Activated CD4-positive, CD25-positive, alpha-beta regulatory T cell treated with anti-CD3 and anti-CD28 coated beads, Interleukin-2, amount 50 U/mL, for 72 hours (primary cell): Measurements from ENCODE around the gene GGTA1.
"Not testable (repeated sequence)": the region's sequence is repeated elsewhere in the genome, so short reads cannot be mapped to it uniquely, and the experiment has no call there.

Source experiments
- DNase-seq: peaks from one replicate; pipeline ENCODE4 v3.0.0; 2021

Gene GGTA1

DNA sequence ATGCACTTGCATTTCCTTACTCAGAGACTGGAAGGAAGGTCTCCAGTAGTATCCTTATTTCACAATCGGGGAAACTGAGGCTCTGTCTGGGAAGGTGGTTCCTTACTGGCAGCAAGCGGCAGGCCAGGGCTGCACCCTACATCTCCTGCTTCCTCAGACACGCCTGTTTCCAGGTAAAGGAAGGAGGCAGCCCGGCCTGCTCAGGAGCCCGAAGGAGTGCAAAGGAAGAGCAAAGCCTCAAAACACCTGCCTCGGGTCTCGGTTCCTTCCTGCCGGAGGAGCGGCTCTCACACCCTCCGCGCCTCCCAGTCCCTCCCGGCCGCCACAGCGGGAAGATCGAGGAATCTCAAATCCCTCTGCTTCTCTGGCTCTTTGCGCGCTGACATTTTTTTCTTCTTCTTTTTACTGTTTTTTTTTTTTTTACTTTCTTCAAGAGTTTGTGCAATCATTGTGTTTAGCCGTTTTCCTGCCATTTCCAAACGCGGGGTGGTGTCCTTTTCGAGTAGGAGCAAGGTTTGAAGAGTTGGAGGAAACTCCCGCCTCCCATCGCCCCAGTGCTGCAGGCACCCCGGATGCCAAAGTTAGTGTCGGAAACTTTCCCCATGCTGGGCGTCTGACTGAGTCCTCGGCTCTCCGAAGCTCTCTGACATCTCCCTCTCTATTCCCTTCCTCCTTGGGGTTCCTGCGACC, 1.0 kb downstream of the GGTA1 start:
- DNase-seq: no peak

DNA sequence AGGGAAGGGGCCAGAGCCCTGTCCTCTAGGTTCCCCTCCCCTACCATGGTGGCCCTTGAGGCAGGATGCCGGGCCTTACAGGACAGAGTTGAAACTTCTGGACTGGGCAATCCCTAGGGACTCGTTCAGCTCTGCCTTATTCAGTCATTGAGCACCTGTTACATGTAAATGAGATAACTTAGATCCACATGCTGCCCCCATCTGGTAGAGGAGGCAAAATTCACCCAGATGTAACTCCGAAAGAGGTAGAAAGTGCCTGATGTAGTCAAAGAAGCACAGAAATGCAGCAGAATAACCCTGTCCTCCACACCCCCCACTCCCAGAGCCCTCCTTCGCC, 1.5 kb downstream of the GGTA1 start:
- no peak for DNase-seq

DNA sequence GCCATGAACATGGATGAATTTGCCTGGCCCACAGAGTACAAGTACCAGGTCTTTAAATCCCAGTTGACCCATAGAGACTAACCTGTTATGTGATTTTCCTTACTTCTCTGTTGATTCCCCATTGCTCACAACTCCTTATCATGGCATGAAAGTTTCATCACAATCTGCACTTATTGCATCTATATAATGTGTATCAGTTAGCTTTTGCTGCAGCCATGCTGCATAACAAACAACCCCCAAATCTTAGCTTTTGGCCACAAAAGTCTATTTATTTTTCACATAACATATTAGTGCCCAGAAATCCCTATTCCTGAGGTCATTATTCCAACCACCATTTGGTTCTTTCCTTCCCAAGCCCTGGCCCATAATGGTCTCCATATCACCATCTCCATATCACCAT, 3.7 kb downstream of the GGTA1 start:
- DNase-seq: no peak

DNA sequence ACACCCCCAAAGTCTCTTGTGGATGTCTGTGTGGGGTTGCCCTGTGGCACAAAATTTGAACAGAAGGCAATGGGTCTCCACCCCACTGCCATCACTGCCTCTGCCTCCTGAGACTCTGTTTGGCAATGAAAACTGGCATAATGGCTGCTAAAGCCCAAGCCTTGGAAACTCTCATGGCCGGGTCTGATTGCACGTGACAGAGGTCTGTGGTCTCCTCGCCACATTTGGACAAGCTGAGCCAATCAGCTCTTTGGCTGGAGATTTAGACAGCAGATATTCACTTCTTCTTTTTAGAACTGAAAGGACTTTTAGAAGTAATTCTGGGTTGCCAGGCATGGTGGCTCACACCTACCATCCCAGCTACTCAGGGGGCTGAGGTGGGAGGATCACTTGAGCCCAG, 5.5 kb downstream of the GGTA1 start:
- DNase-seq: no peak

DNA sequence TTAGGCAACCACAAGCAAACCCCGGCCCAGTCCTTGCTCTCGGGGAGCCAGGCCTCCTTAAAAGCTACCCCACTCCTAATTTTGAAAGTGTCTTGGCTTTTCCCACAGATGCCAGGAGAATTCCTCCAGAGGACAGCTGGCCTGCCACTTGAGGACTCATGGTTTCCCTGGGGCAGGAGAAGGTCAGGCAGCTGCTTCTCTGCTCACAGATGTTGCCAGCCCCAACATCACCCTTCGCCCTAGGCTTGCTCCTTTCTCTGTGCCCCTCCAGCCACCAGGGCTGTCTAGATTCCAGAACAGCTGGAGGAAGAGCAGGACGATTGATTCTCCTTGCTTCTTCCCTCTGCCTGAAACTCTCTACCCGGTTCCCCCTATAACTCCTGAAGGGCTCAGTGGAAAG, 8.5 kb downstream of the GGTA1 start:
- no peak for DNase-seq

DNA sequence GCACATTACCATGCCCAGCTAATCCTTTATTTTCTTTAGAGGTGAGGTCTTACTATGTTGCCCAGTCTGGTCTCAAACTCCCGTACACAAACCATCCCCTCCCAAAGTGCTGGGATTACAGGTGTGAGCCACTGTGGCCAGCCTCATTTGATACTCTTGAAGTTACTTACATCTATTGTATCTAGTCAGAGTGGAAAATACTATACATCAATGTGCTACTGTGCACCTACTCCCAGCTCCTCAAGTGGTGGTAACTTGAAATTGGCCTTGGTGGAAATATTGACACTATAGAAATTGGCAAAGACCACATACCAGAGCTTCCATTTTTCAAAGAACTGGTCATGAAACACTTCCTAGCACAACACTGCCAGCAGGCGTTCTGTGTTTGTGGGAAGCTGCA, 10.3 kb downstream of the GGTA1 start:
- DNase-seq: no peak

DNA sequence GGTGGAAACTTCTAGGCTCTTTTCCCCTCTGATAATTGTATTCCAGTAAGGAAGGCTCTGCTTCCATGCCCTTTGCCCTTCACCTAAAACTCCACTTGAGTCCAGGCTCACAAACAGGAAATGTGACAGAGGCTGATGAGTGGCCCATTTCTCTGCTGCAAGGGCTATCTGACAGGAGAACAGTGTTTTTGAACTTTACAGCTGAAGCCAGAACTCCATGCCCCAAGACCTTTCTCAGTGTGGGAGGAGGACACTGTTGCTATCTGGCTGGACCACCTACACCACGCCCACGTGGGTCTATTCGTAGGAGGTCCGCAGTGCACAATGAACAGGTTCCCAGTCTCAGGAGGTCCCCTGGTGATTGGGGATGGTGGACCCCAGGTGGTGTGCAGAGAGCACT, 13.6 kb downstream of the GGTA1 start:
- no peak for DNase-seq

DNA sequence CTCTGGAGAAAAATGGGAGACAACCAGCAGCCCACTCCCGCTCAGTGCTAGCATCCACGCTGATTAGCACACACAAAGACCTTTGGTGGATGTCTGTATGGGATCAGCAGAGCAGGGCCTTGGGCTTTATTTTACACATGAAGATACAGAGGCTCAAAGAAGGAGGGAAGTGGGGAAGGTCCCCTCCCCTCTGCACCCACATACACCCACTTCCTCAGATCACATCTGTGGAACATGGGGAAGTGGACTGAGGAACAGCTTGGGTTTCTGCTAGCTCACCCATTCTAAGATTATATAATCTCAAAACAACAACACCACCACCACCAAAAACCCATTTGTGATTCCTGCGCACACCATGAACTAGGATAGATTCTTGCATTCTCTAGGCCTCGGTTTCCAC, 14.0 kb downstream of the GGTA1 start:
- DNase-seq: no peak

DNA sequence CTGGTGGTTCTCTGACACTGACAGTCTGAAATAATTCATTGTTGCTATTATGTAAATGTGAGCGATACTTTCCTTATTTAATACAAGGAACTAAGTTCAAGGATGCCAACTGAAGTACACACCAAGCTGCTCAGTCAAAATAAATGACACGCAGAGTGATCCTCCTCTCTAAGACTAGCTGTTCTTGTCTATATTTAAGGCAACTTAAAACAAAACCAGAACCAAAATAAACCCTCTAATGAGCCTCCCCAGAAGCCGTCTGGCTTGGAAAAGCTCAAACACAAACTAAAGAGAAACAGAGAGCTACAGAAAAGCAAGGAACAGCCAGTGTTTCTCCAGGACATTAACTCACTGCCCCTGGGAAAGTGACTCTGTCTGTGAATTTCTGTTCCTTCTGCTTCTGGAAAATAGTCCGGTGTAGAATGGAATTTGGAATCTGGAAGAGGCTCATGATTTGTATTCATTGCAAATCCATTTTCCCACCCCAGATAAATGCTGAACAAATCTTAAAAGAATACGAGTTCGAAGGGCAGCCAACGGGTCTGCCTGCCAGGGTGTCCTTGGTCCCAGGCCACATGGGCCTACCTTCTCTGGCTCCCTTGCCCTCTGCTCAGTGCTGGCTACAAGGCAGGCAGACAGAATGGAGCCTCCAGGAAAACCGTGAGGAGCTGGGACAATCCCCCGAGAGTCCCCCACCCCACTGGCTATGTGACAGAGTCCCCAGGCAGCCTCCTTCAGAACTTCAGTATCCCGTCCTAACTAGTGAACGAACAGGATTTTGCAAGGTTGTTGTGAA, 14.8 kb downstream of the GGTA1 start:
- no peak for DNase-seq

DNA sequence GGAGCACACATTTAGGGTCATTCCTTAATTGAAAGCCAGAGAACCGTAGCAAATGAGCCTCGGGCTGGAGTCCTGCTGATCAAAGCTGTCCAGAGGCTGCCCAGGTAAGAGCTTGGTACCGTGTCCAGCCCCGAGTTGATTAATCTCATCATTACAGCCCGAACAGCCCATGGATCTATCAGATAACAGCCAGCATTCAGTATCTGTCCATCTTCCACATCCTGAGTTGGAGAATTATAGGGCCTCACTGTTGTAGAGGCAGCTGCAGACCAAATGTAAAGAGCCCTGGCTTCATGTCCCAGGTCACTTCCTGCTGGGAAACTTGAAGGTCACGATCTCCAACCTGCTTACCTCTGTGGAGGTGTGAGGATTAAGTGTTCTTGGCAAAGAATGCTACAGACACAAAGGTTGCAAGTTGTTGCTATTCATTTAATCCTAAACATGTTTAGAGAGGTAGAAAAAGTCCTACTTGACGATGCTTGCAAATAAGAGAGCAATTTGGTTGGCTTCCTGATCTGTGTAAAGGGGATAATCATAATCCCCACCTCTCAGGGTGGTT, 16.1 kb downstream of the GGTA1 start:
- DNase-seq: no peak

DNA sequence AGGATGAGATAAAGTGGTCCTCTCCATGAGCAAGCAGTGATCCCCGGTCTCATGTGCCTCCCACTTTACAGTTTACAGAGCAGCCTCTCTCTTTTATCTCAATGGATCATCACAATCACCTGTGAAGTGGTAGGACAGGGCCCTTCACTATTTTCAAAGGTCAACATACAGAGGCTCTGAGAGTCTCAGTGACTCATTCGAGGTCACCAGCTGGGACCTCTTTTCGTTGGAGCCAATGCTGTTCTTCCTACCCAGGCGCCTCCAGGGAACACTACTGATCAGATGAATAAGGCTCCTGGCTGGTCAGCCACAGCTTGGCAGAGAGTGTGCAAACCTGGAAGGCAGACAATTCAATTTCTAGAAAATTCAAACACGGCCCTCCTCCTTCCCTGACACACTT, 16.6 kb downstream of the GGTA1 start:
- DNase-seq: no peak

DNA sequence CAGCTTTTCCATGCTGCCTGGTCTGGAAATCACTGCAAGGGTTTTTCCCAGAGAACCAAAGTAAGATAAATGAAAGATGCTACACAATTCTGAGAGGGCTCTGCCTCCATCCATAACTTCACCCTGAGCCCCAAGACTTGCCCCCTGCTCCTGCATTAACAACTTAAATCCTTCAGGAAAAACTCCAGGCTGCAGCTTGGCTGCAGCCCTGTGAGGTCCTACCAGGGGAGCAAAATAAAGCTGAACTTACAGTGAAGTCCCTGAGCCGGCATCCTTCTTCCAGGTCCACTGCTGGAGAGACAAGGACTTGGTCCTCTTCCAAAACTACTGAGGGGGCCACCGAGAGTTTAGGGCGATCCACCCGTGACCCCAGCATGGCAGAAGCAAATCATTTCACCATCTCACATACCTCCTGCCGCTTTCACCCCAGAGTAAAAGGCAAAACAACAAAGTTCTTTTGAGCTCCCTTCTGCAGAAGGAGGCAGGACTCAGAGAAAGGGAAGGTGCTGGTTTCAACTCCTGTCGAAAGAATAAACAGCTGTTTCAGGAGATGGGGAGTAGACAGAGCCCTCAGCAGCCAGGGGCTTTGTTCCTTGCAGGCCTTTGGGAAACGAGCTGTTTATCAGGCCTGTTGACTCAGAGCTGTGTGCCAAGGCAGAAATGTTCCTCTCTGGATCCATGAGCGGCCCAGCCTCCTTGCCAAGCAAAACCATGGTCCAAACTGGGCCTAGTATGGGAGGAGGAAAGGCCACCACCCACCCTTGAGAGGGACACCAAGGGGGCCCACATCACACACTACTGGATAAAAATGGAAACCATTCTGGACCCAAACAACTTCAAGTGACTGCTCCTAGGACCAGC, 20.6 kb downstream of the GGTA1 start:
- no peak for DNase-seq

DNA sequence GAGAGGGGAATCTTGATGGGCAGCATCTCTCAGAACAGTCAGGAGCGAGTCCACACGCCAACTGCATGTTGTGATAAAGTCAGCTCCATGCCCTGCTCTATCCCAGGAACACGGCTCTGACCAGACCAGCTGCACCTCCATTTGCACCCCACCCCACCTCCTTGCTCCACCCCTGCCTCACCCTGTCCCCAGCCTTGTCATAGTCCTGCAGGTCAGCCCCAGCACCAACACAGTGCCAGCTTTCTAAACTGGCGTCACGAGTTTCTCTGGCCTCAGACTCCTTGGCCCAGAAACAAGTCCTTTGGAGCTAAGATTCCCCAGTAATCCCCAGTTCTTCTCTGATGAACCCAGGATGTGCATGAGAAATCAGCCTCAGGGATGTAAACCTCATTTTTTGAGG, 23.5 kb downstream of the GGTA1 start:
- no peak for DNase-seq

DNA sequence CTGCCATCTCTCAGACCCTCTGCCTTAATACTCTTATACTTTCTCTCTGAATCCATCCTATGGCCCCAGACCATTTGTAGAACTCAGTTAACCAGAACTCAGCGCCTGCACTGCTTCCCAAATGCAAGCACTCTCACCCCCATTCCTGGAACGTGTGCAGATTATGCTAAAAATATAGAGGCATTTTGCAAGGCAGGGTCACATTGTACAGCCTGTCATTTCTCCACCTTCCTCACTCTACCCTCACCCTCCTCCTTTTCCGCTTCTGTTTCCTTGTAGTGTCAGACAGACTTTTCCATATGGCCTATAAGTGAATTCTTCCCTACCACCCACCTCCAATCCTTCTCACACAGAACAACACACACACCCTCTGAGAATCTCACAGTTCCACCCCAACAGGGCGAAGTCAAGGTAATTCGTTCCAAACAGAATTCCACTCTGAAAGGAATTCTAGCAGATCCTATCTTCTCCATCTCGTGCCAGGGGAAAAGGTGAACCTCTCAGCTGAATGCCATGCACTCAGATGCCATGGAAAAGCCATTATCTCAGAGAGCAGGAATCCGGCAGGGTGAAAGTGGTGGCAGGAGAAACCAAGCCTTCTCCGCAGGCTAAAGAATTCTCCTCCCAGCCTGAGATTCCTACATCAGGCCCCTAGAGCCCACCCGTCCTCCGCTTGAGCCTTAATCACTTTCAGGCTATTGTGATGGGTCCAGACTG, 25.3 kb downstream of the GGTA1 start:
- DNase-seq: no peak

DNA sequence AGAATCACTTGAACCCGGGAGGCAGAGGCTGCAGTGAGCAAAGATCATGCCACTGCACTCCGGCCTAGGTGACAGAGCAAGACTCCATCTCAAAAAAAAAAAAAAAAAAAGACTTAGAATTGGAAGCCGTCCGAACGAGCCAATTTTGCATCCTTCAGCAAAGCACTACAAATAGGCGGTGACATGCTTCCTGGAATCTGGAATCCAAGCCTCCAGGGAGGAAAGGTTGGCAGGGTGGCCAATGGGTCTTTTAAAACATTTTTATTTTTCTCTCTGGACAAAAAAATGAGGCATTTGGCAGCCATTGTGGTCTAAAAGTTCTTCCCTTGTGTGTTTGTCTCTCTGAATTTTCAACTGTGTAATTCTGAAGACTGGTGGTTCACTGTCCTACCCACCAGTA, 26.4 kb downstream of the GGTA1 start:
- DNase-seq: no peak

DNA sequence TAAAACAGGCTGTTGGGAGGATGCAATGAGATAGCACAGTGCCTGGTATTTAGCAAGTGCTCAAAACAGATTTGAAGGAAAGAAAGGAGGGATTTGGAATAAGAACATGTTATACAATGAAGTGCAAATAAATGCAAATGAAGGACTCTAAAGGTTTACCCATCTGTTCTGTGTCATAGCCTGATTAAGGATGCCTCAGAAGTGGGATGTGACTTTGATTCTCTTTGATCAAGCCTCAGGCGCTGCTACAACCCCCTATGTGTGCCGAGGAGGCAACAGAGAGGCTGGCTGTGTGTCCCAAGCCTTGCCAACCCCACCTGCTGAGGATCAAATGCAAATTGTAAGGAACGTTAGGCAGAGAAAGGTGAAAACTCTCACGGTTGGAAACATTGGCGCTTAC, 27.2 kb downstream of the GGTA1 start:
- DNase-seq: no peak

DNA sequence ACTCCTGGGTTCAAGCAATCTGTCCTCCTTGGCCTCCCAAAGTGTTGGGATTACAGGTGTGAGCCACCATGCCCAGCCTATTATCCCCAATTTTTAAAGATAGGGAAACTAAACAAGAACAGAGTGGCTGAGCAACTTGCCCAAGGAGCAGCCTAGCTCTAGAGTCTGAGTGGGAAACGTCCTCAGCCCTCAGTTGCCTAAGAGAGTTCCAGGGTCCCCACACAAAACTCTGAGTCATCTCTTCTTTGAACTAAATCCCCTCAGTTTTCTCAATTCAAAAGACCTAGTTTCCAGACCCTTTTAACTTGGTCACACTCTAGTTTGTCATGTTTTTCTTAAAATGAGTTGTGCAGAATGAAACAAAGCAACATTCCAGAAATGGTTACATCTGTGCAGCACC, 33.5 kb downstream of the GGTA1 start:
- no peak for DNase-seq

DNA sequence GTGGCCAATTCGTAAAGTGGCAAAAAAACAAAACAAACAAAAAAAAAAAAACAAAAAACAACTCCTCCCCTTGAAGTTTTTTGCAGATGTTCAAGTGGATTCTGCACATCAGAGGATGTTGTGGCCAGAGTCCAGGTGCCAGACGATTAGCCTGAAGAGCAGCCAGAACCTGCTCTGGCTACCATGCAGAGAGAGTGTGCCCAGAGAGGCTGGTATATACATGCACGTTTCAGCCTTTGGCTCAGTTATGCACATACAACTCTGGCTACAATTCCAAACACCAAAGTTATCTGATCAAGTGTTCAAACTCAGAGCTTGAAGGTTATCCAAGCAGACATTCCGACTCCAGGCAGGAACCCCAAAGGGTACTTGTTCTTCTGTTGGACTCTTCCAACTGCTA, 34.7 kb downstream of the GGTA1 start:
- DNase-seq: no peak

DNA sequence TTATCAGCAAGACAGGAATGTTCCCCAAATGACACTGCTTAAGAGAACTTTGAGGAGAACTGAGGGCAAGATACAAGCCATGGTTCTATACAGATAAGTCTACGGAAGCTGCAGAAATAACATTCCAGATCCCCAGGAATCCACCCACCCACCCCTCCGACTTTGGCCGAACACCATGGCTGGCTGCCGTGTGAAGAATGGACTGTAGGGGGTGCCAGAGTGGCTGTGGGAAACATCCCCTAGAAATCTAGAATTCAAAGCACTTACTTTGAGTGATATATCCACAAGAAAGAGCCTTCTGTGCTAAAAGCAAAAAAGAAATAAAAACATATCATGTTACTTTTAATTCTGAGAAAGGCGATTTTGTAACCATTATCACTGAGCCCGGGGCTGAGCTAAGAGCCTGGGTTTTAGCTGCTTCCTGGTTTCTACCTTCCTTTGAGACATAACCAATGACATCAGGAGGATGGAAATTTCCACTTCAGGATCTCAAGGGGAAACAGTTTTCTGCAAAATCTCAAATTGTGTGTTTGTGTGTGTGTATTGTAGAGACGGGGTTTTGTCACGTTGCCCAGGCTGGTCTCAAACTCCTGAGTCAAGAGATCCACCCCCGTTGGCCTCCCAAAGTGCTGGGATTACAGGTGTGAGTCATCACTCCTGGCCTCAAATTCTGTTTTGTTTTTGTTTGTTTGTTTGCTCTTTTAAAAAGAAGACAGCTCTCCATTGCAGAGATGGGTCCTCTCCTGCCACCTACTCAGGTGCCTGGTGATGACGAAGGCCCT, 36.4 kb downstream of the GGTA1 start:
- no peak for DNase-seq

DNA sequence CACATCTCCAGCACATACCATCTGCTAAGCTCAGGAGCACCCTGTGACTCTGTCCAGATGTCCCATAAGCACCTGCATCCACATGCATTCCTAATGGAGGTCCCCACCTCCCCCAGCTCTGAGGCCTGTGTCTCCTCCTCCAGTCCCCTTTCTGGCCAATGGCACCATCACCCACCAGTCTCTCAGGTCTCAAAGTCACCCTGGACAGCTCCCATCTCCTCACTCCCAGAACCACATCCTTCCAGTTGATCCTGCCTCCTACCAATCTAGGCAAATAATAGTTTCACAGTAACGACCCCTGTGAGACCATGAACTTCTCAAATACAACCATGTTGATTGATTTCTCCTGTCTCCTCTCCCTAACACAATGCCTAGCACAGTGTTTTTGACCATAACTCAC, 40.1 kb downstream of the GGTA1 start:
- DNase-seq: no peak

DNA sequence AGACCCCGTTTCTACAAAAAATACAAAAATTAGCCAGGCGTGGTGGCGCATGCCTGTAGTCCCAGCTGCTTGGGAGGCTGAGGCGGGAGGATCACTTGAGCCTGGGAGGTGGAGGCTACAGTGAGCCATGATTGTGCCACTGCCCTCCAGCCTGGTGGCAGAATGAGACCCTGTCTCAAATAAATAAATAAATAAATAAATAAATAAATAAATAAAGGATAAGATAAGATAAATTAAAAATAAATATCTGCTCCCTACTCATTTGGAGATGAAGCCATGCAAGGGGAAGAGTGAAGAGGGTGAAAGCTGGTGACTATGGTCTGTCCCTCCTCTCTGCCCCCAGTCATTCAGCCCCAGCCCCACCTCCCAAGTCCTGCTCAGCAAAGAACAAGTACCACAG, 41.2 kb downstream of the GGTA1 start:
- DNase-seq: not testable (repeated sequence)
